Right atrium auricular region (tissue), 2 donors: ENCODE measurements around the gene SYNPO. TPM values are rescaled to one million over a fixed set of nuclear protein-coding genes. Genes with fewer than 3 reads are reported as not detected.

ENCODE experiments used
- DNase-seq: peaks from one replicate; pipeline ENCODE4 v3.0.0-alpha.2; 2019; ENCODE audit warnings: low spot score
- H3K27ac ChIP-seq, 2 donors: fragments of 200-600 bp; sonication (generic); 1 replicate in 1 of 2; 2 replicates in 1 of 2; pipeline ENCODE4 v1.5.1; 2016 to 2019
- H3K27me3 ChIP-seq, 2 donors: fragments of 200-600 bp; sonication (generic); one replicate each; pipeline versions ENCODE4 v1.5.1 to v1.6.0; 2017 to 2019
- H3K36me3 ChIP-seq: fragments of 200-600 bp; sonication (generic); one replicate; pipeline ENCODE4 v1.5.1; 2016
- H3K4me1 ChIP-seq, 2 donors: fragments of 200-600 bp; sonication (generic); one replicate each; pipeline versions ENCODE4 v1.5.1 to v1.6.0; 2017 to 2019
- H3K4me3 ChIP-seq, 2 donors: fragments of 200-600 bp; sonication (generic); 1 replicate in 1 of 2; 2 replicates in 1 of 2; pipeline ENCODE4 v1.5.1; 2017 to 2019; ENCODE audit warnings: mild to moderate bottlenecking in 1 of 2, moderate library complexity in 1 of 2
- H3K9me3 ChIP-seq, 2 donors: fragments of 200-600 bp; sonication (generic); one replicate each; pipeline ENCODE4 v1.5.1; 2019
- CTCF ChIP-seq, 2 donors: fragments of 200-600 bp; sonication (generic); IDR thresholded peaks; one replicate each; pipeline ENCODE4 v1.5.1; 2019; ENCODE audit warnings: antibody characterized with exemption in 2 of 2
- total RNA-seq, 2 donors: library from RNA; depleted of rRNA; stranded (reverse); fragments of >200 nt; gene quantifications; one replicate each; pipeline ENCODE4 v1.1.0, GENCODE V29; 2016

SYNPO gene
- total RNA-seq, 2 donors from 2014 or later, result 369 to 413 TPM

- no peak for TF ChIP-seq CTCF (IDR thresholded peaks at IDR 0.05)
- H3K4me1 ChIP-seq, result peaks cover 0 to 94% of the 10 kb centered on the region in 2 donors
- H3K4me3 ChIP-seq, result no peak overlapping the region
- H3K36me3 ChIP-seq, result no peaks in the 10 kb centered on the region
- H3K27me3 ChIP-seq, result no peaks in the 10 kb centered on the region
- peak; percentile 75 for DNase-seq
- H3K27ac ChIP-seq, result peak overlapping the region; percentile 89 to 99
- H3K9me3 ChIP-seq, result no peaks in the 10 kb centered on the region
These were observed 21.7 kb upstream of the SYNPO start for GRCh38 chr5:150618588-150619281.

- Histone ChIP-seq H3K4me1 (peaks cover 0 to 93% of the 10 kb centered on the region in 2 donors), H3K27me3 (no peaks in the 10 kb centered on the region), H3K4me3 (no peak overlapping the region), H3K36me3 (no peaks in the 10 kb centered on the region), H3K9me3 (no peaks in the 10 kb centered on the region), H3K27ac (peak overlapping the region; percentile 89 to 99)
- no peak for TF ChIP-seq CTCF (IDR thresholded peaks at IDR 0.05)
- peak; percentile 89 for DNase-seq
These were observed 20.9 kb upstream of the SYNPO start for GRCh38 chr5:150619359-150620230.

- DNase-seq, result no peak
- Histone ChIP-seq H3K27ac (peak overlapping the region; percentile 99), H3K4me1 (peaks cover 0 to 79% of the 10 kb centered on the region in 2 donors), H3K36me3 (no peaks in the 10 kb centered on the region), H3K4me3 (no peak overlapping the region), H3K27me3 (no peaks in the 10 kb centered on the region), H3K9me3 (no peaks in the 10 kb centered on the region)
- TF ChIP-seq CTCF (IDR thresholded peaks at IDR 0.05), result no peak
These were observed 19.2 kb upstream of the SYNPO start for GRCh38 chr5:150621301-150621700.

GRCh38 chr5:150622157-150622556, 18.3 kb upstream of the SYNPO start:
- no peaks in the 10 kb centered on the region for H3K36me3 ChIP-seq
- H3K27me3 ChIP-seq, result no peaks in the 10 kb centered on the region
- H3K4me3 ChIP-seq, result no peak overlapping the region
- H3K4me1 ChIP-seq, result peaks cover 0 to 79% of the 10 kb centered on the region in 2 donors
- TF ChIP-seq CTCF (IDR thresholded peaks at IDR 0.05), result no peak
- no peaks in the 10 kb centered on the region for H3K9me3 ChIP-seq
- H3K27ac ChIP-seq, result peak overlapping the region; percentile 99
- DNase-seq, result no peak

GRCh38 chr5:150623152-150623877, 17.1 kb upstream of the SYNPO start:
- Histone ChIP-seq H3K27me3 (no peaks in the 10 kb centered on the region), H3K27ac (peak overlapping the region; percentile 99), H3K4me1 (peaks cover 0 to 79% of the 10 kb centered on the region in 2 donors), H3K36me3 (no peaks in the 10 kb centered on the region), H3K9me3 (no peaks in the 10 kb centered on the region), H3K4me3 (no peak overlapping the region)
- DNase-seq, result no peak
- TF ChIP-seq CTCF (IDR thresholded peaks at IDR 0.05), result no peak
